ENCODE data around the gene EHBP1L1.

EHBP1L1 gene

DNA sequence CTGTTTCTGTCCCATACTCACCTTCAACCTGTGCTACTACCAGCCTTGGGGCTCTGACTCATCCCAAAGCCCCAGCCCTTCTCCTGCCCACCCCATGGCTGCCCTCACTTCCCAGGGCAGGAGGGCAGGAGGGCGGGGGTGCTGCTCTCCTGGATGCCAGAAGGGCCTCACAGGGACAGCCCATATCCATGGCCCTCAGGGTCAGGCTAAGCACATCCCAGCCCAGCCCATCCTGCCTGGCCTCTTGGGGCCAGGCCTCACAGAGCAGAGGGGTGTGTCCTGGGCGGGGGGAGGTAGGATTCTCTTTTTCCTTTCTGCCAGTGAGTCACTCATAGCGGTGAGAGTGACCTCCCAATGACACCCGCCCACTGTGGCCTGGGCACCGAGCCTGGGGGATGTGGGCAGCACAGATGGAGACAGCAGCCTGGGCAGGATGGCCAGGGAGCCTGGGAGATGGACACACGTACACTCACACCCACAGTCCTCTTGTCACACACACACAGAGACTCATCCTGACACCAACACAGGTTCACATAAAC is 20.1 kb upstream of the EHBP1L1 start:
- no peaks in the 10 kb centered on the region for H3K9me3 ChIP-seq (ENCODE audit: control insufficient read depth, low read length)
- peaks cover 43% of the 10 kb centered on the region for H3K27me3 ChIP-seq (ENCODE audit: control insufficient read depth, insufficient read depth, low read length, poor library complexity, severe bottlenecking)
- peaks cover 53% of the 10 kb centered on the region for H3K4me1 ChIP-seq (ENCODE audit: control insufficient read depth, insufficient read depth, low read length)
- WGBS, 2 experiments = 70 to 81% methylated on average over 6 of the region's 6 CpGs
- no peak overlapping the region for H3K4me3 ChIP-seq (ENCODE audit: insufficient read depth, low read depth, low read length)
- no peaks in the 10 kb centered on the region for H3K36me3 ChIP-seq (ENCODE audit: control insufficient read depth, insufficient read depth, low read length)
- H3K27ac ChIP-seq (ENCODE audit: insufficient read depth, low read depth, low read length, poor library complexity, severe bottlenecking) = no peak overlapping the region

DNA sequence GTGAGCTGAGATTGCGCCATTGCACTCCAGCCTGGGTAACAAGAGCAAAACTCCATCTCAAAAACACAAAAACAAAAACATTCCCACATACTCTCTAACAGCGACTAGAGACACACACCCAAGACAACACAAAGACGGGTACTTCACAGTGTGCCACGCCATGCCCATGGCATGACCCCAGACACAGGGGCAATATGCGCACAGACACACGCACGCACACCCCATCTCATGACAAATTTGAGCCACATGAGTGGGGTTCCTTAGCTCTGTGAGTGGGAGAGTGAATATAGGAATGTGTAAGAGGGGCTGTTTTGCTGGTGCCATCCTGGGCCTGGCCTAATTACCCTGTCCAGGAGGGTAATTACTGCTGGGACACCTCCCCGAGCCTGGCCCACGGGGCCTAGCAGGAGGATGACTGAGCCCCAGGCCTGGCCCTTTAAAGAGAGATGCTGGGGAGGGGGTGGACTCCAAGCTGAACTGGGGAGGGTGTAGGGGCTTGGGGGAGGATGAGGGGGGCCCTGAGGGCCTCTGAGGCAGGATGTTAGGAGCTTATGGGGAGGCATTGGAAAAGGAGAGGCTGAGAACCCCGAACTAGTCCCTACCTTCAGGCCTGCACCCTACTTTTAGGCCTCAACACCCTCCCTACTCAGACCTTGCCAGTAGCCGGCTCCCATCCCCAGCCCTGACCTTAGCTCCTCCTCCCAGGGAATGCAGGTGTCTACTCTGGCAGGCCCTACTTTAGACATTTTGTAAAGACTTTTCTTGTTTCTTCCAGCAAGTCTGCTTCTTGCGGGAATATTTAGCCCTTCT is 19.2 kb upstream of the EHBP1L1 start:
- H3K27me3 ChIP-seq (ENCODE audit: control insufficient read depth, insufficient read depth, low read length, poor library complexity, severe bottlenecking) = peaks cover 41% of the 10 kb centered on the region
- no peak overlapping the region for H3K27ac ChIP-seq (ENCODE audit: insufficient read depth, low read depth, low read length, poor library complexity, severe bottlenecking)
- WGBS, 2 experiments = 87 to 88% methylated on average over 12 of the region's 12 CpGs
- no peaks in the 10 kb centered on the region for H3K9me3 ChIP-seq (ENCODE audit: control insufficient read depth, low read length)
- peaks cover 59% of the 10 kb centered on the region for H3K4me1 ChIP-seq (ENCODE audit: control insufficient read depth, insufficient read depth, low read length)
- H3K4me3 ChIP-seq (ENCODE audit: insufficient read depth, low read depth, low read length) = no peak overlapping the region
- H3K36me3 ChIP-seq (ENCODE audit: control insufficient read depth, insufficient read depth, low read length) = no peaks in the 10 kb centered on the region

DNA sequence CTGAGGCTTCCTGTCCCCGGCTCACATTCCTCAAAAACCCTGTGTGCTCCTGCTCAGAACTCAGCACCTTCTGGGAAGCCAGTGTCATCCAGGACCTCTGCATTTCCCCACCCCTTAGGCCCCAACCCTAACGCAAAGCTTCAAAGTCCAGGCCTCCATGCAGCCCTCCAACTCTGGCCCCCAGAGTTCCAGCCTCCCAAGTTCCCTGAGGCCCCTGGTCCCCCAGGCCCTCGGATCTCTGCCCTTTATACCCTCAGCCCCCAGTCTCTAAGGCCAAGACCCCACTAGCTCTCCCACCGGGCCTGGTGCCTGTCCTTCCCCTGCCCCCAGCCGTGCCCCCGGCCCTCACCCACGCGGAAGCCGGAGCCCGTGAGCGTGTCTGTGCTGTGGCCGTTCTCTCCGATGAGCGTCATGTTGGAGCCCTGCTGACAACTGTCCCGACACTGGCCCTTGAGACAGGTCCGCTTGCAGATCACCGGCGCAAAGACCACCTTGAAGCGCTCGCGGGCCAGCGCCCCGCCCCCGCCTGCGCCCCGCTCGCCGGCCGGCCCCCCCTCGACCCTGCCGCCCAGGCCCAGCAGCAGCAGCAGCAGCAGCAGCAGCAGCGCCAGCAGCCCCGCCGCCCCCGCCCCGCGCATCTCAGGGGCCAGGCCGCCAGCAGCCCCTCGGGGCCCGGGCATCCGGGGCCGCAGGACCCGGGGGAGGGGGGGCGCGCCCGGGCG is 18.4 kb upstream of the EHBP1L1 start:
- no peaks in the 10 kb centered on the region for H3K9me3 ChIP-seq (ENCODE audit: control insufficient read depth, low read length)
- peak overlapping the region; percentile 46 for H3K4me3 ChIP-seq (ENCODE audit: insufficient read depth, low read depth, low read length)
- H3K4me1 ChIP-seq (ENCODE audit: control insufficient read depth, insufficient read depth, low read length) = peaks cover 59% of the 10 kb centered on the region
- no peaks in the 10 kb centered on the region for H3K36me3 ChIP-seq (ENCODE audit: control insufficient read depth, insufficient read depth, low read length)
- 8% methylated on average over 47 of the region's 47 CpGs for WGBS, 2 experiments
- H3K27me3 ChIP-seq (ENCODE audit: control insufficient read depth, insufficient read depth, low read length, poor library complexity, severe bottlenecking) = peaks cover 39% of the 10 kb centered on the region
- H3K27ac ChIP-seq (ENCODE audit: insufficient read depth, low read depth, low read length, poor library complexity, severe bottlenecking) = no peak overlapping the region

DNA sequence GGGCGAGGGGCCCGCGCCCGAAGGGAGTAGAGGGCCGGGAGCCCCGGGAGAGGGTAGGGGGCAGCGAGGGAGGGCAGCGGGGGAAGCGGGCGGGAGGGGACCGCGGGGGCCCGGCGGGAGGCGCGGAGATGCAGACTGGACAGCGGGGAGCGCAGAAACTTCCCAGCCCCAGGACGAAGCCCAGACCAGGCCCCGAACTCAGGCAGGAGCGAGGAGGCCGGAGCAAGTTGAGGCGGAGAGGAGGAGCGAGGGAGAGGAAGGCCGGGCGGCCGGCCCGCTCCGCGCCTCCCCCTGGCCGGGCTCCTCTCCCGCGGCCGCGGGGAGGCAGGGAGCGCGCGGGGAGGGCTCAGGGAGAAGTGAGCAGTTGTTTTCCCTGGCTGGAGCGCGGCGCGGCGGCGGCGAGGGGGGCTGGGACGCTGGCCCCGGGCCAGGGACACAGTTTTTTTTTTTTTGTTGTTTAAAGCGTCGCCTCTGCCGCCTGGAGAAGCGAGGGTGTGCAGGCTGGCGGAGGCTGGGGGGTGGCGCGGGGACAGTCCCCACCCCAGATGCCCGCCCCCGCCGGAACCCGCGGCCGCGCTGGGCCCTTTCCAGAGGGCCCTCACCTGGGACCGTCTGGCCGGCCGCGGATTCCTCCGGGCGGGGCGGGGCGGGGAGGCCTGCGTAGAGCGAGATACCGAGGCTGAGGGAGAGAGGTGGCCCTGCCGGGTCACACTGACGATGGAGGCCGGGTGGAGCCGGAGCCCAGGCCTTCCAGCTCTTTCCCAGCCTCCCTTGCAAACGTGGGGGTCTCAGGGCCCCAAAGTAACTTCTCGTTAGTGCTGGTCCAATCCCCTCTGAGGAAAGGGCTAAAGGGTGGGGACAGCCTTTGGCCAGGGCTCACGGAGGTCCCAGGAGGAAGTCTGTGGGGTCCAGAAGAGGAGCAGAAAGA is 17.6 kb upstream of the EHBP1L1 start, which contains the start of gene LTBP3:
TSS of gene LTBP3 (minus strand) at position 358 of the 928 bp plus-strand sequence. CDS start 400 bp downstream, outside the sequence.
- peaks cover 39% of the 10 kb centered on the region for H3K27me3 ChIP-seq (ENCODE audit: control insufficient read depth, insufficient read depth, low read length, poor library complexity, severe bottlenecking)
- 1% methylated on average over 78 to 79 of the region's 79 CpGs for WGBS, 2 experiments
- no peaks in the 10 kb centered on the region for H3K36me3 ChIP-seq (ENCODE audit: control insufficient read depth, insufficient read depth, low read length)
- peaks cover 55% of the 10 kb centered on the region for H3K4me1 ChIP-seq (ENCODE audit: control insufficient read depth, insufficient read depth, low read length)
- no peak within 1 kb of the TSS for H3K27ac ChIP-seq (ENCODE audit: insufficient read depth, low read depth, low read length, poor library complexity, severe bottlenecking)
- no peaks in the 10 kb centered on the region for H3K9me3 ChIP-seq (ENCODE audit: control insufficient read depth, low read length)
- peak within 1 kb of the TSS; percentile 46 for H3K4me3 ChIP-seq (ENCODE audit: insufficient read depth, low read depth, low read length)

DNA sequence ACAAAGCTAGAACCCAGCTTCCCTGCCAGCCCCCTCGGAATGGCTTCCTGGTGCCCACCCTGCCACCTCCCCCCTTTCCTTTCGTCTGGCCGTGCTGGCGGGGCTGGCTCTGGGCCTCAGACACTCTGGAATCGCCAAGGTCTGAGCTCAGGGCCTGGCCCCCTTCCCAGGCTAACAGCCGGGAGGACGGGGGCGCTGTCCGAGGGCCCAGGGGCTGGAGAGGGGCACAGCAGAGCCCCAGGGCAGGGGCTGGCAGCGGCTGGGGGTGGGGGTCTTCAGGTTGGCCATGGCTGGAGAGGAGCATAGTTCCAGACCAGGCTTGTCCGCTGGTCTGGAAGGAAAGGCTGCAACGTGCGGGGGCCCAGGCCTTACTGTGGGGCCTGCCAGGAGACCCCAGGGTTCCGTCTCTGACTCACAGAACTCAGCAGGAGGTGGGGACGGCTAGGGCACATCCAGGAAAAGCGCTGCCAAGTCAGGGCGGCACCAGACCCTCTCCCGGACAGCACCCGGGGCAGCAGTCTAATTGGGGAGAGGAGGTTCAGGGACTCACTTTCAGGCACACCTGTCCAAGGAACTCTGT is 16.8 kb upstream of the EHBP1L1 start:
- Histone ChIP-seq H3K27me3 (ENCODE audit: control insufficient read depth, insufficient read depth, low read length, poor library complexity, severe bottlenecking) (peaks cover 35% of the 10 kb centered on the region), H3K4me3 (ENCODE audit: insufficient read depth, low read depth, low read length) (peak overlapping the region; percentile 46), H3K36me3 (ENCODE audit: control insufficient read depth, insufficient read depth, low read length) (no peaks in the 10 kb centered on the region), H3K27ac (ENCODE audit: insufficient read depth, low read depth, low read length, poor library complexity, severe bottlenecking) (no peak overlapping the region), H3K4me1 (ENCODE audit: control insufficient read depth, insufficient read depth, low read length) (peaks cover 47% of the 10 kb centered on the region), H3K9me3 (ENCODE audit: control insufficient read depth, low read length) (no peaks in the 10 kb centered on the region)
- 59 to 60% methylated on average over 19 of the region's 19 CpGs for WGBS, 2 experiments

DNA sequence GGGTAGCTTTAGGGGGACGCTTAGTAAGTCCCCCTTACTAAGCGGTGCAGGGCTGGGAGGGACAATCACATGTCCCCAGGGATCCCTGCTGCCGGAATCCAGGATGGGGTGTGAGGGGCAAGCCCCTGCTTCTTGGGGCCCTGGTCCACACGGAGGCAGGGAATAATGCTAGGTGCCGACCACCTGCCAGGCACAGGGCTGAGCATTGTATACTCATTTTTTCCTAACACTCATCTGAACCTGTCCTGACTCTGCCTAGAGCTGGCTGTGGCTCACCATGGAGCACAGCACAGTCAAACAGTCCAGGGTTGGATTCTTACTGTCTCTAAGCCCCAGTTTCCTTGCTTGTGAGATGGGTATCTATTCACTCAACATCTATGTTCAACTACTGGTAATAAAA is 16.3 kb upstream of the EHBP1L1 start:
- H3K27ac ChIP-seq (ENCODE audit: insufficient read depth, low read depth, low read length, poor library complexity, severe bottlenecking) = no peak overlapping the region
- H3K36me3 ChIP-seq (ENCODE audit: control insufficient read depth, insufficient read depth, low read length) = no peaks in the 10 kb centered on the region
- no peaks in the 10 kb centered on the region for H3K9me3 ChIP-seq (ENCODE audit: control insufficient read depth, low read length)
- peaks cover 42% of the 10 kb centered on the region for H3K4me1 ChIP-seq (ENCODE audit: control insufficient read depth, insufficient read depth, low read length)
- H3K27me3 ChIP-seq (ENCODE audit: control insufficient read depth, insufficient read depth, low read length, poor library complexity, severe bottlenecking) = peaks cover 30% of the 10 kb centered on the region
- H3K4me3 ChIP-seq (ENCODE audit: insufficient read depth, low read depth, low read length) = no peak overlapping the region
- WGBS, 2 experiments = 73 to 79% methylated on average over 5 of the region's 5 CpGs

DNA sequence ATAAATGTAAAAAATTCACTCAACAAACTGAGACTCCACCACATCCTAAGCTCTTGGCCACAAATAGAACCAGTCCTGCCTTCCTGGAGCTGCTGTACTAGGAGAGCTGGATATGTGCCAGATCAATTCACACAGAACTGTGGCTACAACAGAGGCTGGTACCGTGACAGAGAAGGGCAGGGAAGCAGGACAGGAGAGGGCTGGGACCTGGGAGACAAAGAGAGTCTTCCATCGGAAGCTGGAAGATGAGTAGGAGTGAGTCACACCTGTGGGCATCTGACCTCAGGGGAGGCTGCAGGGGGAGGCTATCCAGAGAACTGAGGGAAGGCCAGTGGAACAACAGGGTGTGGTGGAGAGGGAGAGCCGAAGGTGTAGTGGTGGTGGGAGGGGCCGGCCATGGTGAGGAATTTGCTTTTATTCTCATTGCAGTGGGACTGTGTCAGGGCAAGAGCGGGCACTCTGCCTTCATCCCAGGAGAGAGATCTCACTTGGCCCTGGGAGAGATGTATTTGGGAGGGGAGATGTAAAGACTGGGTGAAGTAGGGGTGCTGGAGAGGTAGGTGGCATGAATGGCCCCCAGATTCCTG is 15.8 kb upstream of the EHBP1L1 start:
- H3K4me1 ChIP-seq (ENCODE audit: control insufficient read depth, insufficient read depth, low read length) = peaks cover 37% of the 10 kb centered on the region
- peaks cover 25% of the 10 kb centered on the region for H3K27me3 ChIP-seq (ENCODE audit: control insufficient read depth, insufficient read depth, low read length, poor library complexity, severe bottlenecking)
- no peaks in the 10 kb centered on the region for H3K36me3 ChIP-seq (ENCODE audit: control insufficient read depth, insufficient read depth, low read length)
- 49 to 55% methylated on average over 5 of the region's 5 CpGs for WGBS, 2 experiments
- H3K4me3 ChIP-seq (ENCODE audit: insufficient read depth, low read depth, low read length) = no peak overlapping the region
- H3K27ac ChIP-seq (ENCODE audit: insufficient read depth, low read depth, low read length, poor library complexity, severe bottlenecking) = peak overlapping the region; percentile 27
- H3K9me3 ChIP-seq (ENCODE audit: control insufficient read depth, low read length) = no peaks in the 10 kb centered on the region

DNA sequence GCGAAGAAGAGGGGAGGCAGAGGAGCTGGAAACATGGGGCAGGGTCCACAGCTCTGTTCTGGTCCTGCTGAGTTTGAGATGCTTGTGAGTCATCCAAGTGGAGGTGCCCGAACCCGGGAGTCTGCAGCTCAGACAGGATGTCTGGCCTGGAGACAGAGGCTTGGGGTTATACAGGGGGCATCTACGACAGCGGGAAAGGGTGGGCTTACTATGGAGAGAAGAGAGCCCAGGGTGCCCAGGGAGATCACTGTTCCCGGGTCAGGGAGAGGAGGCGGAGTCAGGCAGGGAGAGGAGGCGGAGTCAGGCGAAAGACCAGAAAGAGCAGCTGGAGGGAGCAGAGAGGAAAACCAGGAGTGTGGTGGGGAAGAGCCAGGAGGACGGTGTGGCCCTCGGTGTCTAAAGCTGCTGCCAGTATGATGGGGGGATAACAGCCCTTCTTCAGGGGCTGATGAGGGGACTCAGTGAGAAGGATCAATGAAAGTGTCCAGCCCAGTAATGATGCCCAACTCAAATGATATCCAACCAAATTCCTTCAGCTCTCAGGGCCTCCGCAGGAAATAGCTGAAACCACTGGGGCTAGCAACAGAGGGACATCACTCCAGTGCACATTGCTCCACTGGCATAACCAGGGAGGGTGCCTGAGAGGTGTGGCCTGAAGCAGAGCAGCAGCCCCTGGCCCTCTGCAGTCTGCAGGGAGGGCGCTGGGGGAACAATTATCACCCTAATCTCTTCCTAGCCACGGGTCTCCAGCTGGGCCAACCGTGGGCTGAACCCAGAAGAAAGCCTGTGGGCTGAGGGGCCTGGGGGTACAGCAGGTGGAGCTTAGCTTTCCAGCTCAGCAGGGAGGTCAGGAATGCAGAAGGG is 15.1 kb upstream of the EHBP1L1 start:
- H3K27ac ChIP-seq (ENCODE audit: insufficient read depth, low read depth, low read length, poor library complexity, severe bottlenecking) = peak overlapping the region; percentile 27
- H3K4me3 ChIP-seq (ENCODE audit: insufficient read depth, low read depth, low read length) = no peak overlapping the region
- no peaks in the 10 kb centered on the region for H3K36me3 ChIP-seq (ENCODE audit: control insufficient read depth, insufficient read depth, low read length)
- no peaks in the 10 kb centered on the region for H3K9me3 ChIP-seq (ENCODE audit: control insufficient read depth, low read length)
- H3K4me1 ChIP-seq (ENCODE audit: control insufficient read depth, insufficient read depth, low read length) = peaks cover 34% of the 10 kb centered on the region
- peaks cover 21% of the 10 kb centered on the region for H3K27me3 ChIP-seq (ENCODE audit: control insufficient read depth, insufficient read depth, low read length, poor library complexity, severe bottlenecking)
- 14 to 16% methylated on average over 15 of the region's 15 CpGs for WGBS, 2 experiments
